Measurements from ENCODE around the gene FLACC1.

FLACC1 gene

DNA sequence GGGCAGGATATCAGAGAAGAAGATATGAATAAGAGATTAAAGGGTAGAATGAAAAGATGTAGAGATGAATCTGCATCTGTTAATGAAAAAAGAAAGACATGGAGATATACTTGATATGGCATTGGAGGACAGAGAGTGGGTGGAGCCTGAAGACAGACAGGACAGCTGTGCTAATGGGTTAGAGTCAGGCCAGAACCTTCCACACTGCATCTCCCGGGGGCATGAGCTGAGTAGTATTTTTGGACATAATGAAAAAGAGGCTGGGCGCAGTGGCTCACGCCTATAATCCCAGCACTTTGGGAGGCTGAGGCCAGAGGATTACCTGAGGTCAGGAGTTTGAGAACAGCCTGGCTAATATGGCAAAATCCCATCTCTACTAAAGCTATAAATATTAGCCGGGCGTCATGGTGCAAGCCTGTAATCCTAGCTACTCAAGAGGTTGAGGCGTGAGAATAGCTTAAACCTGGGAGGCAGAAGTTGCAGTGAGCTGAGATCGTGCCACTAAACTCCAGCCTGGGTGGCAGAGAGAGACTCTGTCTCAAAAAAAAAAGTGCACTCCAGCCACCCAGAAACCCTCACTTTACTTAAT is 11.4 kb downstream of the FLACC1 start:
- no peaks in the 10 kb centered on the region for H3K4me1 ChIP-seq
- H2AFZ ChIP-seq: no peak overlapping the region
- TF ChIP-seq, protein P1, sequence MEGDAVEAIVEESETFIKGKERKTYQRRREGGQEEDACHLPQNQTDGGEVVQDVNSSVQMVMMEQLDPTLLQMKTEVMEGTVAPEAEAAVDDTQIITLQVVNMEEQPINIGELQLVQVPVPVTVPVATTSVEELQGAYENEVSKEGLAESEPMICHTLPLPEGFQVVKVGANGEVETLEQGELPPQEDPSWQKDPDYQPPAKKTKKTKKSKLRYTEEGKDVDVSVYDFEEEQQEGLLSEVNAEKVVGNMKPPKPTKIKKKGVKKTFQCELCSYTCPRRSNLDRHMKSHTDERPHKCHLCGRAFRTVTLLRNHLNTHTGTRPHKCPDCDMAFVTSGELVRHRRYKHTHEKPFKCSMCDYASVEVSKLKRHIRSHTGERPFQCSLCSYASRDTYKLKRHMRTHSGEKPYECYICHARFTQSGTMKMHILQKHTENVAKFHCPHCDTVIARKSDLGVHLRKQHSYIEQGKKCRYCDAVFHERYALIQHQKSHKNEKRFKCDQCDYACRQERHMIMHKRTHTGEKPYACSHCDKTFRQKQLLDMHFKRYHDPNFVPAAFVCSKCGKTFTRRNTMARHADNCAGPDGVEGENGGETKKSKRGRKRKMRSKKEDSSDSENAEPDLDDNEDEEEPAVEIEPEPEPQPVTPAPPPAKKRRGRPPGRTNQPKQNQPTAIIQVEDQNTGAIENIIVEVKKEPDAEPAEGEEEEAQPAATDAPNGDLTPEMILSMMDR (IDR thresholded peaks at IDR 0.05): no peak
- no peak overlapping the region for H3K4me3 ChIP-seq (ENCODE audit: low read depth, low read length)
- no peak overlapping the region for H3K9ac ChIP-seq
- no peaks in the 10 kb centered on the region for H3K9me3 ChIP-seq (ENCODE audit: control insufficient read depth, low read length)
- H3K27me3 ChIP-seq (ENCODE audit: control insufficient read depth, insufficient read depth, low read length): no peaks in the 10 kb centered on the region
- H3K79me2 ChIP-seq: no peaks in the 10 kb centered on the region
- H3K36me3 ChIP-seq (ENCODE audit: control insufficient read depth, insufficient read depth, low read length): no peaks in the 10 kb centered on the region
- no peak overlapping the region for H3K4me2 ChIP-seq (ENCODE audit: low read length)
- no peak overlapping the region for H3K27ac ChIP-seq

DNA sequence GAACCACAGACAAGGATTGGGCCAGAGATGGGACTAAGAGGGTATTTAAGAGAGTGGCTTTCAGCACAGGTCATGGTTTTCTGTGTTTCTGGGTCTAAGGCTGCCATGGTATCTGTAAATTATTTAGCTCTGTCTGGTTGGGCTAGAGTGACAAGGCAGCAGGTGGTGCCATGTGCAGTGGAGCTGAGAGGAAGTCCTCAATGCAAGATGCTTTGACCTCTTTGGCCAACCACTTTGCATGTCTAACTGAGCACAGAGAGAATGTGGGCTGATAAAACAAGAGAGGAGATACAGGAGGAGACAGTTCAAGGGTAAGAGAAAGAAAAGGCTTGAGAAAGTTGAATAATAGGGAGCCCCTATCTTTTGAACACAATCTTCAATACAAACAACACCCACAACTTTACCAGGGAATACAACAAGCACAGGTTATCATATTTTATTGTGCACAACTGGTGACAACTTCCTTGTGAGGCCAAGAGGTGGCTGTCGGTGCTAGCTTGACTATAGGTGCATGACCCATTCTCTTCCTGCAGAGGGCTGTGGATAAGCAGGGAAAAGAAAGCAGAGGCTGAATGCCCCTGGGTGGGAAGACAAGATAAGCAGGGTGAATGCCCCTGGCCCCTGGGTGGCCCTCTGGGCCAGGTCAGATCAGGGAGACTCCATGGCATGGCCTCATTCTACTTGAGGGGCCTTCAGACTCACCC is 12.3 kb downstream of the FLACC1 start:
- Histone ChIP-seq H3K9me3 (ENCODE audit: control insufficient read depth, low read length) (no peaks in the 10 kb centered on the region), H3K79me2 (no peaks in the 10 kb centered on the region), H3K27ac (no peak overlapping the region), H3K4me3 (ENCODE audit: low read depth, low read length) (no peak overlapping the region), H3K4me2 (ENCODE audit: low read length) (no peak overlapping the region), H3K9ac (no peak overlapping the region), H2AFZ (no peak overlapping the region), H3K36me3 (ENCODE audit: control insufficient read depth, insufficient read depth, low read length) (no peaks in the 10 kb centered on the region), H3K4me1 (no peaks in the 10 kb centered on the region), H3K27me3 (ENCODE audit: control insufficient read depth, insufficient read depth, low read length) (no peaks in the 10 kb centered on the region)
- TF ChIP-seq, protein P1 (IDR thresholded peaks at IDR 0.05): no peak

DNA sequence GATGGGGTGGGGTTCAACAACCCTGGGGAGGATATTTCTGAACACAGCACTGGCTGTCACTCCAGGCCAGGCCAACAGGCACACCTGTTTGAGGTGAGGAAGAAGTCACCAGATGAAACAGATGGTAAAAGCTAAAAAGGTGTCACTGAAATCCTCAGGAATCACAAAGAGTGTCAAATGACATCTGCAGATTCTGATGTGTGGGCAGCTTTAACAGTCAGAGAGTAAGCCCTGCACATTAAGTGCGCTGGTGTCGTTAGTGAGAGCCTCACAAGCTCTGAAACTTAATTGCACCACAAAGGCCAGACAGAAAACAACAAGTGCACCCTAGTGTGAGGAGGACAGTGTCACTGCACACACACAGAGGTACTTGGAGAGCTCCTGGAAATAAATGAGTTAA is 13.6 kb downstream of the FLACC1 start:
- no peaks in the 10 kb centered on the region for H3K9me3 ChIP-seq (ENCODE audit: control insufficient read depth, low read length)
- no peaks in the 10 kb centered on the region for H3K27me3 ChIP-seq (ENCODE audit: control insufficient read depth, insufficient read depth, low read length)
- no peak overlapping the region for H2AFZ ChIP-seq
- H3K4me2 ChIP-seq (ENCODE audit: low read length): no peak overlapping the region
- H3K79me2 ChIP-seq: no peaks in the 10 kb centered on the region
- no peaks in the 10 kb centered on the region for H3K4me1 ChIP-seq
- H3K36me3 ChIP-seq (ENCODE audit: control insufficient read depth, insufficient read depth, low read length): no peaks in the 10 kb centered on the region
- TF ChIP-seq, protein P1 (IDR thresholded peaks at IDR 0.05): no peak
- no peak overlapping the region for H3K9ac ChIP-seq
- H3K4me3 ChIP-seq (ENCODE audit: low read depth, low read length): no peak overlapping the region
- no peak overlapping the region for H3K27ac ChIP-seq

DNA sequence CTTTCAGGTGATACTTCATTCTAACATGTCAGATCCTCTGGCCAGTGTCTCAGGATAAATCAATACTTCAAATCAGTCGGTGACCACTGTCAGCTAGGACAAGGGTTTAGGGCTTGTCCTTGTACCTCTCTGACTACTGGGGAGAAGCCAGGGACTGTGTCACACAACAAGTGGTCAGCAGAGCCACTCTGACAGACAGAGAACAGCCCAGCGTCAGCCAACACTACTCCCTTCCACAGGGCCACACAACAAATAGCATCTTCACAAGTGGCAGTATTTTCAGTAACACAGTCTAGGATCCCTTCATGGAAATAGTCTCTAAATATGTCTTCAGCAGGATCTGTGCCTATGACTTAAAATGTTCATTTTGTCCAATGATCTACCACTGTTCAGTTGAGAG is 14.2 kb downstream of the FLACC1 start:
- Histone ChIP-seq H3K79me2 (no peaks in the 10 kb centered on the region), H3K4me3 (ENCODE audit: low read depth, low read length) (no peak overlapping the region), H3K4me1 (no peaks in the 10 kb centered on the region), H2AFZ (no peak overlapping the region), H3K9ac (no peak overlapping the region), H3K27ac (no peak overlapping the region), H3K9me3 (ENCODE audit: control insufficient read depth, low read length) (no peaks in the 10 kb centered on the region), H3K27me3 (ENCODE audit: control insufficient read depth, insufficient read depth, low read length) (no peaks in the 10 kb centered on the region), H3K36me3 (ENCODE audit: control insufficient read depth, insufficient read depth, low read length) (no peaks in the 10 kb centered on the region), H3K4me2 (ENCODE audit: low read length) (no peak overlapping the region)
- TF ChIP-seq, protein P1 (IDR thresholded peaks at IDR 0.05): no peak

DNA sequence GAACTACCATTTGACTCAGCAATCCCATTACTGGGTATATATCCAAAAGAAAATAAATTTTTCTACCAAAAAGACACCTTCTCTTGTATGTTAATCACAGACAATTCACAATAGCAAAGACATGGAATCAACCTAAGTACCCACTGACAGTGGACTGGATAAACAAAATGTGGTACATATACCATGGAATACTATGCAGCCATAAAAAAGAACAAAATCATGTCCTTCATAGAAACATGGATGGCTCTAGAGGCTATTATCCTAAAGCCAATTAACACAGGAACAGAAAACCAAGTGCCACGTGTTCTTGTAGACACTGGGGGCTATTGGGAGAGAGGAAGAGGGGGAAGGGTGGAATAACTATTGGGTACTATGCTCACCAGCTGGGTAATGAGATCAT is 27.7 kb downstream of the FLACC1 start:
- no peaks in the 10 kb centered on the region for H3K27me3 ChIP-seq (ENCODE audit: control insufficient read depth, insufficient read depth, low read length)
- no peak overlapping the region for H3K9ac ChIP-seq
- H3K4me3 ChIP-seq (ENCODE audit: low read depth, low read length): no peak overlapping the region
- H3K36me3 ChIP-seq (ENCODE audit: control insufficient read depth, insufficient read depth, low read length): no peaks in the 10 kb centered on the region
- no peak overlapping the region for H2AFZ ChIP-seq
- no peak overlapping the region for H3K4me2 ChIP-seq (ENCODE audit: low read length)
- H3K4me1 ChIP-seq: no peaks in the 10 kb centered on the region
- no peaks in the 10 kb centered on the region for H3K9me3 ChIP-seq (ENCODE audit: control insufficient read depth, low read length)
- TF ChIP-seq, protein P1 (IDR thresholded peaks at IDR 0.05): no peak
- no peaks in the 10 kb centered on the region for H3K79me2 ChIP-seq
- H3K27ac ChIP-seq: no peak overlapping the region
